T-helper 1 cell (primary cell): Measurements from ENCODE around the gene TUBGCP6.

Experiments used
- DNase-seq, 5 donors: peaks; one replicate each; pipeline ENCODE4 v3.0.0-alpha.2; 2012 to 2020
- total RNA-seq, 4 donors: gene quantifications; one replicate each; lab custom pipeline; 2026; lab: John Stamatoyannopoulos, UW

TUBGCP6 gene
- 237 to 309 (median 285) reads per million in 4 donors for total RNA-seq

GRCh38 chr22:50244420-50245213 lies at the start of gene TUBGCP6:
TUBGCP6 (minus strand) TSS chr22:50245023; CDS start chr22:50244459, 564 bp downstream.
- DNase-seq: peak; percentile 81 to 93 (median 88)

GRCh38 chr22:50294319-50294656 lies 49.5 kb upstream of the TUBGCP6 start:
- DNase-seq: no peak

- no peak for DNase-seq
These were observed 48.9 kb upstream of the TUBGCP6 start for GRCh38 chr22:50293441-50294318.

- peak in 1 of 5 donors; percentile 24 for DNase-seq
These were observed 48.0 kb upstream of the TUBGCP6 start for GRCh38 chr22:50292643-50293440.

GRCh38 chr22:50289942-50290630 lies 45.3 kb upstream of the TUBGCP6 start:
- no peak for DNase-seq

GRCh38 chr22:50289151-50289941 lies 44.5 kb upstream of the TUBGCP6 start:
- DNase-seq: no peak

- DNase-seq: no peak
These were observed 42.9 kb upstream of the TUBGCP6 start for GRCh38 chr22:50287731-50288130.

GRCh38 chr22:50286701-50287318 lies 42.0 kb upstream of the TUBGCP6 start:
- no peak for DNase-seq

- no peak for DNase-seq
These were observed 41.5 kb upstream of the TUBGCP6 start for GRCh38 chr22:50286275-50286674.

- no peak for DNase-seq
These were observed 40.9 kb upstream of the TUBGCP6 start for GRCh38 chr22:50285568-50286229.

- no peak for DNase-seq
These were observed 39.7 kb upstream of the TUBGCP6 start for GRCh38 chr22:50284479-50284878.

- no peak for DNase-seq
These were observed 39.0 kb upstream of the TUBGCP6 start for GRCh38 chr22:50283821-50284220.

- no peak for DNase-seq
These were observed 37.7 kb upstream of the TUBGCP6 start for GRCh38 chr22:50282361-50283155.

GRCh38 chr22:50281957-50282356 lies 37.1 kb upstream of the TUBGCP6 start:
- DNase-seq: no peak

GRCh38 chr22:50281384-50281760 lies 36.5 kb upstream of the TUBGCP6 start:
- no peak for DNase-seq

GRCh38 chr22:50280708-50281383 lies 36.0 kb upstream of the TUBGCP6 start:
- no peak for DNase-seq

- DNase-seq: no peak
These were observed 35.3 kb upstream of the TUBGCP6 start for GRCh38 chr22:50280022-50280707.

- no peak for DNase-seq
These were observed 34.3 kb upstream of the TUBGCP6 start for GRCh38 chr22:50278956-50279619.
